GM23248 (cell line): ENCODE data around the gene CATSPERD. TPM values are rescaled to one million over a fixed set of nuclear protein-coding genes. Genes with fewer than 3 reads are reported as not detected.

Experiments
- DNase-seq: peaks from one replicate; pipeline ENCODE4 v3.0.0-alpha.2; 2015
- H2AFZ ChIP-seq: fragments of 200-600 bp; sonication (generic); 2 replicates; pipeline ENCODE4 v1.6.1; 2016; ENCODE audit warnings: antibody characterized with exemption
- H3F3A ChIP-seq: fragments of 200-600 bp; sonication (generic); 2 replicates; pipeline ENCODE4 v1.6.1; 2016; ENCODE audit warnings: mild to moderate bottlenecking, antibody characterized with exemption, mixed run types; ENCODE audit not compliant: insufficient read depth
- H3K27ac ChIP-seq: fragments of 200-600 bp; sonication (generic); 2 replicates; pipeline ENCODE4 v1.5.1; 2016; ENCODE audit warnings: mild to moderate bottlenecking
- H3K27me3 ChIP-seq: fragments of 200-600 bp; sonication (generic); replicated peaks from 2 replicates; pipeline ENCODE4 v1.6.1; 2016; ENCODE audit warnings: mild to moderate bottlenecking; ENCODE audit not compliant: insufficient read depth
- H3K36me3 ChIP-seq: fragments of 200-600 bp; sonication (generic); 2 replicates; pipeline ENCODE4 v1.6.1; 2016; ENCODE audit warnings: low read depth, mild to moderate bottlenecking
- H3K4me1 ChIP-seq: fragments of 200-600 bp; sonication (generic); 2 replicates; pipeline ENCODE4 v1.6.1; 2016; ENCODE audit warnings: mild to moderate bottlenecking; ENCODE audit not compliant: insufficient read depth
- H3K4me2 ChIP-seq: fragments of 200-600 bp; sonication (generic); one replicate; pipeline ENCODE4 v1.6.1; 2016; ENCODE audit warnings: mild to moderate bottlenecking; ENCODE audit not compliant: unreplicated experiment
- H3K4me3 ChIP-seq: fragments of 200-600 bp; sonication (generic); 2 replicates; pipeline ENCODE4 v1.5.1; 2016; ENCODE audit warnings: mild to moderate bottlenecking
- H3K79me2 ChIP-seq: fragments of 200-600 bp; sonication (generic); 2 replicates; pipeline ENCODE4 v1.6.1; 2016; ENCODE audit warnings: mild to moderate bottlenecking; ENCODE audit not compliant: insufficient read depth
- H3K9ac ChIP-seq: fragments of 200-600 bp; sonication (generic); 2 replicates; pipeline ENCODE4 v1.6.1; 2016; ENCODE audit warnings: mild to moderate bottlenecking
- H3K9me2 ChIP-seq: fragments of 200-600 bp; sonication (generic); 2 replicates; pipeline ENCODE4 v1.6.1; 2016; ENCODE audit warnings: mixed run types, mild to moderate bottlenecking, moderate library complexity; ENCODE audit not compliant: insufficient read depth
- H3K9me3 ChIP-seq: fragments of 200-600 bp; sonication (generic); one replicate; pipeline ENCODE4 v1.6.1; 2017; ENCODE audit warnings: low read depth
- H4K20me1 ChIP-seq: fragments of 200-600 bp; sonication (generic); 2 replicates; pipeline ENCODE4 v1.6.0; 2016; ENCODE audit not compliant: insufficient read depth
- EZH2 ChIP-seq: fragments of 200-600 bp; sonication (generic); IDR thresholded peaks from 2 replicates; pipeline ENCODE4 v1.6.1; 2018; ENCODE audit warnings: antibody characterized with exemption, mild to moderate bottlenecking; ENCODE audit not compliant: insufficient read depth, poor library complexity, severe bottlenecking
- EZH2phosphoT487 ChIP-seq: fragments of 200-600 bp; sonication (generic); IDR thresholded peaks from 2 replicates; pipeline ENCODE4 v1.6.1; 2018; ENCODE audit warnings: antibody characterized with exemption, moderate library complexity, mild to moderate bottlenecking, low read depth; ENCODE audit not compliant: insufficient read depth
- WGBS, 2 experiments: methylation state at CpG; one replicate each; pipeline ENCODE4 v1.1.6; 2015 to 2017; ENCODE audit warnings: low lambda C conversion rate in 2 of 2, low coverage in 1 of 2; ENCODE audit errors: missing lambda C conversion rate in 2 of 2; 5-methylcytosine and 5-hydroxymethylcytosine counted together
- in situ Hi-C: fragments of 300-500 bp; cut with MboI; formaldehyde crosslinking; loops from 2 replicates; pipeline ENCODE4 v1.15.0; 2020
- polyA plus RNA-seq: library from polyadenylated mRNA; unstranded; fragments of >200 nt; fragmentation: Nextera tagmentation; extraction: Ambion mirVana; gene quantifications from 2 replicates; pipeline ENCODE4 v1.2.1, GENCODE V29; 2016
- total RNA-seq: library from RNA; depleted of rRNA; stranded (reverse); fragments of >200 nt; shearing (Covaris generic); gene quantifications from 2 replicates; pipeline ENCODE4 v1.2.3, GENCODE V29; 2014

CATSPERD gene
- total and polyA plus RNA-seq, 2 experiments from 2014 or later: 0.22 TPM; not detected in 1

- H3K27ac ChIP-seq: no peak overlapping the region
- no peaks in the 10 kb centered on the region for H3F3A ChIP-seq
- in situ Hi-C loops: no loop called here
- no peak overlapping the region for H3K9ac ChIP-seq
- peaks cover 15% of the 10 kb centered on the region for H3K27me3 ChIP-seq
- H3K9me2 ChIP-seq: no peaks in the 10 kb centered on the region
- no peak overlapping the region for H3K4me3 ChIP-seq
- no peak overlapping the region for H3K4me2 ChIP-seq
- no peaks in the 10 kb centered on the region for H3K4me1 ChIP-seq
- 33 to 34% methylated on average over 6 of the region's 6 CpGs for WGBS, 2 experiments
- H3K79me2 ChIP-seq: no peaks in the 10 kb centered on the region
- TF ChIP-seq EZH2phosphoT487 (no peak), EZH2 (no peak)
- no peaks in the 10 kb centered on the region for H3K9me3 ChIP-seq
- no peak overlapping the region for H2AFZ ChIP-seq
- H4K20me1 ChIP-seq: no peaks in the 10 kb centered on the region
- DNase-seq: no peak
- no peaks in the 10 kb centered on the region for H3K36me3 ChIP-seq
Observed at GRCh38 chr19:5806133-5806489, 85.7 kb downstream of the CATSPERD start.

GRCh38 chr19:5806905-5807304 is 86.5 kb downstream of the CATSPERD start:
- H3K27ac ChIP-seq: no peak overlapping the region
- 89 to 91% methylated on average over 5 of the region's 5 CpGs for WGBS, 2 experiments
- TF ChIP-seq EZH2: no peak
- no peak for TF ChIP-seq EZH2phosphoT487
- DNase-seq: no peak
- no peaks in the 10 kb centered on the region for H3K79me2 ChIP-seq
- H3F3A ChIP-seq: no peaks in the 10 kb centered on the region
- H3K4me2 ChIP-seq: no peak overlapping the region
- no peaks in the 10 kb centered on the region for H4K20me1 ChIP-seq
- no peak overlapping the region for H2AFZ ChIP-seq
- in situ Hi-C loops: no loop called here
- H3K9me2 ChIP-seq: no peaks in the 10 kb centered on the region
- H3K4me1 ChIP-seq: no peaks in the 10 kb centered on the region
- H3K9ac ChIP-seq: no peak overlapping the region
- no peaks in the 10 kb centered on the region for H3K36me3 ChIP-seq
- no peak overlapping the region for H3K4me3 ChIP-seq
- peaks cover 15% of the 10 kb centered on the region for H3K27me3 ChIP-seq
- H3K9me3 ChIP-seq: no peaks in the 10 kb centered on the region

- Histone ChIP-seq H3K9me2 (no peaks in the 10 kb centered on the region), H3K4me2 (no peak overlapping the region), H3F3A (no peaks in the 10 kb centered on the region), H3K9me3 (no peaks in the 10 kb centered on the region), H3K4me1 (no peaks in the 10 kb centered on the region), H3K4me3 (no peak overlapping the region), H3K27me3 (peaks cover 15% of the 10 kb centered on the region), H3K79me2 (no peaks in the 10 kb centered on the region), H4K20me1 (no peaks in the 10 kb centered on the region), H3K27ac (no peak overlapping the region), H3K36me3 (no peaks in the 10 kb centered on the region), H3K9ac (no peak overlapping the region), H2AFZ (no peak overlapping the region)
- TF ChIP-seq EZH2 (no peak), EZH2phosphoT487 (no peak)
- no peak for DNase-seq
- in situ Hi-C loops: no loop called here
- WGBS, 2 experiments: 81 to 82% methylated on average over 20 to 21 of the region's 21 CpGs
Observed at GRCh38 chr19:5808120-5808816, 87.8 kb downstream of the CATSPERD start.

- H3K4me1 ChIP-seq: no peaks in the 10 kb centered on the region
- H3K79me2 ChIP-seq: no peaks in the 10 kb centered on the region
- H3K9ac ChIP-seq: no peak overlapping the region
- no peak overlapping the region for H3K4me3 ChIP-seq
- H3K4me2 ChIP-seq: no peak overlapping the region
- H3K9me2 ChIP-seq: no peaks in the 10 kb centered on the region
- no peaks in the 10 kb centered on the region for H3F3A ChIP-seq
- H3K27me3 ChIP-seq: peaks cover 18% of the 10 kb centered on the region
- in situ Hi-C loops: no loop called here
- no peaks in the 10 kb centered on the region for H3K9me3 ChIP-seq
- H3K27ac ChIP-seq: no peak overlapping the region
- no peak for TF ChIP-seq EZH2phosphoT487
- no peak for TF ChIP-seq EZH2
- DNase-seq: no peak
- H3K36me3 ChIP-seq: no peaks in the 10 kb centered on the region
- WGBS, 2 experiments: 80 to 90% methylated on average over 9 of the region's 9 CpGs
- H2AFZ ChIP-seq: no peak overlapping the region
- no peaks in the 10 kb centered on the region for H4K20me1 ChIP-seq
Observed at GRCh38 chr19:5809053-5809452, 88.6 kb downstream of the CATSPERD start.
